Adrenal gland (tissue), 12 donors: ENCODE data around the gene ZNF302. TPM values are rescaled to one million over a fixed set of nuclear protein-coding genes. Genes with fewer than 3 reads are reported as not detected.

ENCODE experiments used
- DNase-seq, 7 donors: peaks; one replicate each; pipeline ENCODE4 v3.0.0-alpha.2; 2019 to 2020
- H3K27ac ChIP-seq, 5 donors: fragments of 200-600 bp; sonication (generic) in 4 of 5; 1 replicate in 3 of 5; 2 replicates in 2 of 5; pipeline versions ENCODE4 v1.5.1 to v1.8.0; 2016 to 2020; ENCODE audit warnings: mild to moderate bottlenecking in 1 of 5
- H3K27me3 ChIP-seq: fragments of 200-600 bp; 2 replicates; pipeline ENCODE4 v1.8.0; 2021
- H3K36me3 ChIP-seq, 2 donors: fragments of 200-600 bp; replicated peaks in 1 of 2; 1 replicate in 1 of 2; 2 replicates in 1 of 2; pipeline versions ENCODE4 v1.5.1 to v1.8.0; 2018 to 2022
- H3K4me1 ChIP-seq, 2 donors: fragments of 200-600 bp; replicated peaks in 1 of 2; 1 replicate in 1 of 2; 2 replicates in 1 of 2; pipeline versions ENCODE4 v1.5.1 to v1.8.0; 2018 to 2021
- H3K4me3 ChIP-seq, 4 donors: fragments of 200-600 bp; sonication (generic) in 3 of 4; one replicate each; pipeline ENCODE4 v1.5.1; 2016 to 2018
- H3K9me3 ChIP-seq, 3 donors: fragments of 200-600 bp; sonication (generic) in 1 of 3; replicated peaks in 1 of 3; 1 replicate in 2 of 3; 2 replicates in 1 of 3; pipeline versions ENCODE4 v1.5.1 to v1.8.0; 2016 to 2021
- CTCF ChIP-seq, 6 experiments: fragments of 450-650 bp in 4 of 6; fragments of 200-600 bp in 2 of 6; sonication (generic) in 1 of 6; IDR thresholded peaks; 1 replicate in 5 of 6; 2 replicates in 1 of 6; pipeline versions ENCODE4 v1.5.1 to v1.8.0; 2016 to 2021; ENCODE audit warnings: antibody characterized with exemption in 6 of 6, mild to moderate bottlenecking in 2 of 6, moderate library complexity in 1 of 6
- POLR2A ChIP-seq, 2 donors: fragments of 450-650 bp; IDR thresholded peaks; one replicate each; pipeline ENCODE4 v1.6.1; 2017; ENCODE audit warnings: antibody characterized with exemption in 2 of 2, mild to moderate bottlenecking in 2 of 2, moderate library complexity in 1 of 2
- WGBS, 4 donors: extraction: QIAGEN DNeasy Blood & Tissue Kit in 2 of 4; methylation state at CpG; one replicate each; pipeline versions ENCODE4 v1.1.5 to v1.1.7; 2013 to 2017; 5-methylcytosine and 5-hydroxymethylcytosine counted together
- intact Hi-C, 2 donors: fragments of 100-400 bp; cut with DNase I; formaldehyde crosslinking; loops; one replicate each; pipeline versions ENCODE4 v1.14.1 to v1.15.0; 2022 to 2023
- polyA plus RNA-seq, 3 donors: library from polyadenylated mRNA; stranded (reverse); fragments of 200-250 nt in 2 of 3; fragments of 350-450 nt in 1 of 3; fragmentation: Illumina TruSeq in 1 of 3; extraction: RNeasy Lipid Tissue Mini Kit (QIAGEN cat#74804) in 1 of 3; gene quantifications; one replicate each; pipeline ENCODE4 v1.2.3, GENCODE V29; 2013 to 2014
- total RNA-seq, 9 donors: library from RNA; depleted of rRNA in 4 of 9; stranded (reverse); fragments of >200 nt in 4 of 9; fragments of 120-200 nt in 1 of 9; fragmentation: NEBNext Ultra II Directional in 1 of 9; extraction: Animal tissue kit (Norgen Biotek cat#: 25700) in 1 of 9; gene quantifications; one replicate each; pipeline versions ENCODE4 v1.1.0 to v1.2.4, GENCODE V29; 2013 to 2023
- donor health status: healthy with polysubstance abuse.
- donor health status: Bipolar disorder and iron deficiency.
- donor health status: DM: yes; HTN: yes; CAD: no.
- donor health status: DM: no; HTN: no; CAD: no.
- donor health status: DM: no; HTN: no; CAD: no.
- donor health status: DM: yes; HTN: yes; CAD: no.

Gene ZNF302
- total and polyA plus RNA-seq, 12 donors, result 12.7 to 67.3 (median 32.9) TPM

- Histone ChIP-seq H3K27me3 (no peaks in the 10 kb centered on the region), H3K4me1 (no peaks in the 10 kb centered on the region), H3K36me3 (no peaks in the 10 kb centered on the region), H3K9me3 (no peaks in the 10 kb centered on the region), H3K4me3 (no peak overlapping the region), H3K27ac (no peak overlapping the region)
- TF ChIP-seq CTCF (IDR thresholded peaks at IDR 0.05) (no peak), POLR2A (IDR thresholded peaks at IDR 0.05) (no peak)
- intact Hi-C loops, result loop anchor here in 1 of 2 donors (10.0 kb wide), 1 partner anchor 73 kb away; no protein-coding TSS in a partner anchor
- 77 to 97% (median 86%) methylated on average over 4 of the region's 4 CpGs for WGBS, 4 donors
- DNase-seq, result no peak
These were observed 35.2 kb upstream of the ZNF302 start for GRCh38 chr19:34642241-34642640.

GRCh38 chr19:34644991-34645461, 32.5 kb upstream of the ZNF302 start:
- no peaks in the 10 kb centered on the region for H3K36me3 ChIP-seq
- H3K27ac ChIP-seq, result no peak overlapping the region
- no peaks in the 10 kb centered on the region for H3K4me1 ChIP-seq
- DNase-seq, result no peak
- 77 to 83% (median 81%) methylated on average over 7 to 10 of the region's 10 CpGs for WGBS, 4 donors
- no peaks in the 10 kb centered on the region for H3K9me3 ChIP-seq
- H3K4me3 ChIP-seq, result no peak overlapping the region
- no peaks in the 10 kb centered on the region for H3K27me3 ChIP-seq
- TF ChIP-seq POLR2A (IDR thresholded peaks at IDR 0.05) (no peak), CTCF (IDR thresholded peaks at IDR 0.05) (no peak)
- intact Hi-C loops, result loop anchor here in 1 of 2 donors (10.0 kb wide), 1 partner anchor 70 kb away; no protein-coding TSS in a partner anchor

GRCh38 chr19:34645551-34645950, 31.9 kb upstream of the ZNF302 start:
- no peak for DNase-seq
- whole genome bisulfite sequencing, 4 donors, result 67 to 76% (median 70%) methylated on average over 2 to 5 of the region's 5 CpGs
- Histone ChIP-seq H3K9me3 (no peaks in the 10 kb centered on the region), H3K4me1 (no peaks in the 10 kb centered on the region), H3K4me3 (no peak overlapping the region), H3K36me3 (no peaks in the 10 kb centered on the region), H3K27ac (no peak overlapping the region), H3K27me3 (no peaks in the 10 kb centered on the region)
- TF ChIP-seq POLR2A (IDR thresholded peaks at IDR 0.05), result no peak
- no peak for TF ChIP-seq CTCF (IDR thresholded peaks at IDR 0.05)
- intact Hi-C loops, result loop anchor here in 1 of 2 donors (10.0 kb wide), 1 partner anchor 69 kb away; no protein-coding TSS in a partner anchor

GRCh38 chr19:34649886-34650543, 27.5 kb upstream of the ZNF302 start:
- Histone ChIP-seq H3K27me3 (no peaks in the 10 kb centered on the region), H3K9me3 (no peaks in the 10 kb centered on the region), H3K27ac (no peak overlapping the region), H3K4me1 (no peaks in the 10 kb centered on the region), H3K36me3 (no peaks in the 10 kb centered on the region), H3K4me3 (no peak overlapping the region)
- intact Hi-C loops, result loop anchor here in 1 of 2 donors (10.0 kb wide), 1 partner anchor 65 kb away; no protein-coding TSS in a partner anchor
- no peak for TF ChIP-seq POLR2A (IDR thresholded peaks at IDR 0.05)
- TF ChIP-seq CTCF (IDR thresholded peaks at IDR 0.05), result no peak
- DNase-seq, result no peak
- 89 to 94% (median 90%) methylated on average over 9 of the region's 9 CpGs for WGBS, 4 donors
